GM12801 (cell line): Measurements from ENCODE around the gene NADK.

ENCODE experiments used
- CTCF ChIP-seq: IDR thresholded peaks from one replicate; pipeline ENCODE4 v1.5.1; 2011; ENCODE audit warnings: control low read depth; ENCODE audit not compliant: insufficient read length; ENCODE audit errors: extremely low read depth

Gene NADK

DNA sequence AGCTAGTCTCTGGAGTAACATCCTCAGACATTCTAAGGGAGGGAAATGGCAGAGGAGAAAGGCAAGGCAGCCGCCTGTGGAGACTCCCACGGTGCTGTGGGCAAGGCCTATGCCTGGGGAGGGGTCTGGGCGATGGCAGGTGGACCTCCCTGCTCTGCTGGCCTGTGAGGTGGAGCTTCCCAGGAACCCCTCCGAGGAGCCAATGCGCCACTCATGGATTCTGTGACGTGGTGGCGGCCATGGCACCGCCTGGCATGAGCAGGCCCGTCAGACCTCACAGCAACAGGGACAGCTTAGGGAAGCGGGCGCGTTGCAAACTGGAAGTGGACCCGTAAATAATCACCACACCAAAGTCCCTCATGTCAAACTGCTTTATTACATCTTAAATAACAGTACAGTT is 6.7 kb upstream of the NADK start:
- no peak for TF ChIP-seq CTCF

DNA sequence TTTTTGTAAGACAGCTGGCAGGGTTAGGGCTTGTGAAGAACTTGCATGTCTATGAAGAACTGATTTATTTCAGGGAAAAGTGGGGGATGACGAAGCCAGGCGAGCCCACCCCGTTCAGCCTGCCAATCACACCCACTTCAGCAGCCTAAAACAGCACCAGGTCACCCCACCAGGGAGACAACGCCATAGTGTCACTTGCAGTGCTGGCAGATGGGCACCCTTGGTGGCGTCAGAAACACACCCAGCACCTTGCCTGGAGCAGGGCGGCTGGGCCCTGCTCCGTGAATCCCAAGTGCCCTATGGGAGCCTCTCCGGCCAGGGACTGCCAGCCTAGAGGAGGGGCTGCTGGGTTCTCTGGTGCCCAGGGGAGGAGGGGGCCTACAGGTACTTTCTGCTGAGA is 5.0 kb upstream of the NADK start:
- no peak for TF ChIP-seq CTCF

GRCh38 chr1:1782399-1783221 is 4.3 kb upstream of the NADK start:
- no peak for TF ChIP-seq CTCF

DNA sequence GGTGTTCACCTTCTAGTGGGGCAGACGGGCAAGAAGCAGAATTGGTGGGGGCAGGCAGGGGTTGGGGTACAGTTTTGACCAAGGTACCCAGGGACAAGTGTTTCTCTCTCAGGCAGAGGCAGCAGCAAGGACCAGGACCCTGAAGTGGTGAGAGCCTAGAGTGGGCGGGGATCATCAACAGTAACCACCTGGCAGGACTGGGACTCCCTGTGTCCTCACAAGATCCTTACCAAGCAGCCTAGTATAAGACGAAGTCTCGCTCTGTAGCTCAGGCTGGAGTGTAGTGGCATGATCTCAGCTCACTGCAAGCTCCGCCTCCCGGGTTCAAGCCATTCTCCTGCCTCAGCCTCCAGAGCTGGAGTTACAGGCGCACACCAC is 3.2 kb upstream of the NADK start:
- no peak for TF ChIP-seq CTCF

- no peak for TF ChIP-seq CTCF
Measured at GRCh38 chr1:1780598-1781525, 2.6 kb upstream of the NADK start.

- no peak for TF ChIP-seq CTCF
Measured at GRCh38 chr1:1779691-1780597, 1.7 kb upstream of the NADK start.

DNA sequence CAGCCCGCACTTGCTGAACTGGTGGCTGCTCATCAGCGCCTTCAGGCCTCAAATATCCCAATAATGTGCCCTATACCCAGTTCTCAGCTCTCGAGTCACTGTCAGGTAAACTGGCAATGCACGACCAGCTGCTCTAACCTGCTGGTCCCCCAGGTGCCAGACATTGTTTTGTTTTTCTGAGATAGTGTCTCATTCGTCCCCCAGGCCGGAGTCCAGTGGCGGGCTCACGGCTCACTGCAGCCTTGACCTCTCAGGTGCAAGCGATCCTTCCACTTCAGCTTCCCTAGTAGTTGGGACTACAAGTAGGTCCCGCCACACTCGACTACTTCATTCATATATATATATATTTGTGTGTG is 1.0 kb upstream of the NADK start:
- no peak for TF ChIP-seq CTCF
